Duodenal mucosa (tissue), 2 donors: ENCODE results near the gene SHH.

Source experiments
- H3K27ac ChIP-seq: one replicate; pipeline ENCODE4 v1.7.0; 2013; ENCODE audit warnings: low read depth, low read length
- H3K27me3 ChIP-seq, 2 donors: one replicate each; pipeline ENCODE4 v1.7.0; 2013; ENCODE audit warnings: low read length in 2 of 2, control low read depth in 1 of 2; ENCODE audit not compliant: insufficient read depth in 2 of 2, control insufficient read depth in 1 of 2
- H3K36me3 ChIP-seq, 2 donors: one replicate each; pipeline ENCODE4 v1.7.0; 2013; ENCODE audit warnings: low read length in 2 of 2, control low read depth in 1 of 2; ENCODE audit not compliant: insufficient read depth in 2 of 2, control insufficient read depth in 1 of 2
- H3K4me1 ChIP-seq, 2 donors: one replicate each; pipeline ENCODE4 v1.7.0; 2013; ENCODE audit warnings: low read length in 2 of 2, control low read depth in 1 of 2; ENCODE audit not compliant: insufficient read depth in 2 of 2, control insufficient read depth in 1 of 2
- H3K4me3 ChIP-seq, 2 donors: one replicate each; pipeline ENCODE4 v1.7.0; 2013; ENCODE audit warnings: low read length in 2 of 2, low read depth in 1 of 2
- H3K9ac ChIP-seq, 2 donors: one replicate each; pipeline ENCODE4 v1.7.0; 2013; ENCODE audit warnings: low read length in 2 of 2, low read depth in 1 of 2
- H3K9me3 ChIP-seq, 2 donors: one replicate each; pipeline ENCODE4 v1.7.0; 2013; ENCODE audit warnings: low read length in 2 of 2, control low read depth in 1 of 2; ENCODE audit not compliant: control insufficient read depth in 1 of 2

The SHH gene

GRCh38 chr7:155759740-155760430 is 52.4 kb downstream of the SHH start:
- no peak overlapping the region for H3K4me3 ChIP-seq
- H3K27ac ChIP-seq = no peak overlapping the region
- H3K4me1 ChIP-seq = peaks cover 9 to 31% of the 10 kb centered on the region in 2 donors
- H3K36me3 ChIP-seq = peaks cover 30 to 38% of the 10 kb centered on the region in 2 donors
- no peak overlapping the region for H3K9ac ChIP-seq
- no peaks in the 10 kb centered on the region for H3K27me3 ChIP-seq
- no peaks in the 10 kb centered on the region for H3K9me3 ChIP-seq

GRCh38 chr7:155758348-155758747 is 53.9 kb downstream of the SHH start:
- no peaks in the 10 kb centered on the region for H3K9me3 ChIP-seq
- H3K4me3 ChIP-seq = no peak overlapping the region
- H3K9ac ChIP-seq = no peak overlapping the region
- H3K27ac ChIP-seq = no peak overlapping the region
- no peaks in the 10 kb centered on the region for H3K27me3 ChIP-seq
- H3K4me1 ChIP-seq = peaks cover 21 to 41% of the 10 kb centered on the region in 2 donors
- H3K36me3 ChIP-seq = peaks cover 19 to 24% of the 10 kb centered on the region in 2 donors

- Histone ChIP-seq H3K4me1 (peaks cover 23 to 45% of the 10 kb centered on the region in 2 donors), H3K27me3 (no peaks in the 10 kb centered on the region), H3K27ac (no peak overlapping the region), H3K4me3 (no peak overlapping the region), H3K9ac (no peak overlapping the region), H3K9me3 (no peaks in the 10 kb centered on the region), H3K36me3 (peaks cover 4 to 17% of the 10 kb centered on the region in 2 donors)
Observed at GRCh38 chr7:155756322-155756721, 55.9 kb downstream of the SHH start.

GRCh38 chr7:155755026-155755425 is 57.2 kb downstream of the SHH start:
- no peaks in the 10 kb centered on the region for H3K9me3 ChIP-seq
- peaks cover 4 to 14% of the 10 kb centered on the region in 2 donors for H3K36me3 ChIP-seq
- peaks cover 23 to 42% of the 10 kb centered on the region in 2 donors for H3K4me1 ChIP-seq
- no peak overlapping the region for H3K27ac ChIP-seq
- H3K27me3 ChIP-seq = no peaks in the 10 kb centered on the region
- H3K9ac ChIP-seq = no peak overlapping the region
- no peak overlapping the region for H3K4me3 ChIP-seq

DNA sequence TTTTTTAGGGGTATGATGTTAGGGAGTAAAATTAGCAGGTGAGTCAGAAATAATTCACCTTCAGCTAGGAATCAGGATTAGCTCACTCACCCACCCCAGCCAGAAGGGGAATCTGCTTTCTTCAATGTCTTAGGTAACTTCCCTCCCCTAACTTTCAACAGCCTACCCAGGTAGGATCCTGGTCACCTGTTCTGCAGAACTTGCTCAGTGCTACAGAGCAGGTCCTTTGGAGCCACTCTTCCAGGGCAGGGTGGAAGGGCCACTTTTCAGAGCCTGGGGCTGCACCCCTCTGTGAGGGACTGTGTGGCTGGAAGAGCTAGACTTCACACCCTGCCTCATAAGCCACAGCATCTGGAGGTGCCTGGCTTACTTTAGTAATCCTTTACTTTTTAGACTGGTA is 58.1 kb downstream of the SHH start:
- no peaks in the 10 kb centered on the region for H3K9me3 ChIP-seq
- H3K27ac ChIP-seq = no peak overlapping the region
- no peak overlapping the region for H3K9ac ChIP-seq
- peaks cover 4 to 9% of the 10 kb centered on the region in 2 donors for H3K36me3 ChIP-seq
- H3K27me3 ChIP-seq = no peaks in the 10 kb centered on the region
- H3K4me3 ChIP-seq = no peak overlapping the region
- peaks cover 23 to 38% of the 10 kb centered on the region in 2 donors for H3K4me1 ChIP-seq

GRCh38 chr7:155753446-155753965 is 58.8 kb downstream of the SHH start:
- Histone ChIP-seq H3K9me3 (no peaks in the 10 kb centered on the region), H3K4me3 (no peak overlapping the region), H3K9ac (no peak overlapping the region), H3K36me3 (peaks cover 2 to 9% of the 10 kb centered on the region in 2 donors), H3K27me3 (no peaks in the 10 kb centered on the region), H3K4me1 (peaks cover 23 to 38% of the 10 kb centered on the region in 2 donors), H3K27ac (no peak overlapping the region)

DNA sequence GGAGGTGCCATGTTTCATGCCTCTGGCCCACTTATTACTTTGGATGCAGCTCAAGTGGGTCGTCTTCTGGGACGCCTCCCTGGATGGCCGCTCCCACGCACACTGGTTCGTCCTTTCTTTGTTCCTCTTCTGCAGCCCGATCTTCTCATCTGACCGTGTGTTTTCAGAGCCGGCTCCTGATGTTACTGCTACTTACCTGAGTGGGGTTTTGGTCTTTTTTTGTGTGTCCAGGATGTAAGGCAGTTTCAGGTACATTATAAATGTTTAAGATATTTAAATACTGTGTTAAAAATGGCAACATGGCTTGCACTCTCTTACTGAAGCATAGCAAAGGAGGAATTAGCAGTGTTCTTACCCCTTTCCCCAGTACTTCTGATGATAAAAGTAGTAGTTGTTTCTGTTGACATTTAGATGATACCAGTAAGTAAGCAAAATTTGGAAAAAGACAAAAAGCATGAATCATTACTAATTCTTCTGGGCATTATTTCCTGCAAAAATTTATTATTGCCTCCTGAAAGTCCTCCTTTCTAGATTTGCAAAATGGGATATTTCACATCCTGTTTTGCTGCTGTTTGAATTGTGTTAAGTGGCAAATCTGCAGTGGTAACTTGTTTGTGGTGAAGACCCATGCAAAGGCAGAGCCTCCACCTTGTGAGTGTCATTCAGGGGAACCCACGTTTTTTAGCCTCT is 59.4 kb downstream of the SHH start:
- peaks cover 5 to 13% of the 10 kb centered on the region in 2 donors for H3K36me3 ChIP-seq
- no peak overlapping the region for H3K27ac ChIP-seq
- H3K4me1 ChIP-seq = peaks cover 23 to 38% of the 10 kb centered on the region in 2 donors
- H3K9me3 ChIP-seq = no peaks in the 10 kb centered on the region
- no peak overlapping the region for H3K9ac ChIP-seq
- H3K4me3 ChIP-seq = no peak overlapping the region
- no peaks in the 10 kb centered on the region for H3K27me3 ChIP-seq

DNA sequence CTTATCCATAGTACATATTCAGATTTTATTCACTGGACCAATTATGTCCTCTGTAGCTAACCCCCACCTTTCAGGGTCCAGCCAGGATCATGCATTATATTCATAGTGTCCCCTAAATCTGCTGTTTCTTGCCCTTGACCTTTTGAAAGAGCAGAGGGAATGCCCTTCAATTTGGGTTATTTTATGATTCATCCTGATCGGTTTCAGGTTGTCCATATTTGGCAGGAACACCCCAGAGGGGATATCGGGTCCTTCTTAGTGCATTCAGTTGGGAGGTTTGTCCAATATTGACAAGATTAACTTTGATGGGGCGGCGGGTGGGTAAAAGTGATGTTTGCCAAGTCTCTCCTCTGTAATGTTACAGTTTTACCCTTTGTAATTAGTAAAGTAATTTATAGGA is 60.9 kb downstream of the SHH start:
- H3K4me1 ChIP-seq = peaks cover 23 to 32% of the 10 kb centered on the region in 2 donors
- H3K27ac ChIP-seq = no peak overlapping the region
- no peaks in the 10 kb centered on the region for H3K9me3 ChIP-seq
- H3K4me3 ChIP-seq = no peak overlapping the region
- no peak overlapping the region for H3K9ac ChIP-seq
- H3K36me3 ChIP-seq = peaks cover 7 to 15% of the 10 kb centered on the region in 2 donors
- H3K27me3 ChIP-seq = no peaks in the 10 kb centered on the region

GRCh38 chr7:155750255-155751125 is 61.8 kb downstream of the SHH start:
- H3K9me3 ChIP-seq = no peaks in the 10 kb centered on the region
- H3K4me3 ChIP-seq = no peak overlapping the region
- peaks cover 15 to 24% of the 10 kb centered on the region in 2 donors for H3K36me3 ChIP-seq
- no peak overlapping the region for H3K27ac ChIP-seq
- no peak overlapping the region for H3K9ac ChIP-seq
- H3K4me1 ChIP-seq = peaks cover 23 to 29% of the 10 kb centered on the region in 2 donors
- H3K27me3 ChIP-seq = no peaks in the 10 kb centered on the region
